Osteocyte (in vitro differentiated cells): ENCODE results near the gene ATP8A2. TPM values are rescaled to one million over a fixed set of nuclear protein-coding genes. Genes with fewer than 3 reads are reported as not detected.
"Not testable (repeated sequence)": the region's sequence is repeated elsewhere in the genome, so short reads cannot be mapped to it uniquely, and the experiment has no call there.

Experiments used
- DNase-seq: peaks from one replicate; pipeline ENCODE4 v3.0.0; 2021; ENCODE audit warnings: mixed read lengths; ENCODE audit not compliant: unreplicated experiment; ENCODE audit errors: extremely low spot score
- H3K27ac Mint-ChIP-seq: one replicate; pipeline ENCODE4 v1.8.0; 2021; ENCODE audit warnings: mild to moderate bottlenecking, mixed read lengths; ENCODE audit not compliant: unreplicated experiment
- H3K27me3 Mint-ChIP-seq: one replicate; pipeline ENCODE4 v1.8.0; 2021; ENCODE audit warnings: mixed read lengths; ENCODE audit not compliant: unreplicated experiment
- H3K36me3 Mint-ChIP-seq: one replicate; pipeline ENCODE4 v1.8.0; 2021; ENCODE audit warnings: mixed read lengths; ENCODE audit not compliant: unreplicated experiment
- H3K4me1 Mint-ChIP-seq: one replicate; pipeline ENCODE4 v1.8.0; 2021; ENCODE audit warnings: mixed read lengths; ENCODE audit not compliant: unreplicated experiment
- H3K4me3 Mint-ChIP-seq: one replicate; pipeline ENCODE4 v1.8.0; 2021; ENCODE audit warnings: mild to moderate bottlenecking, moderate library complexity, mixed read lengths; ENCODE audit not compliant: unreplicated experiment
- H3K9me3 Mint-ChIP-seq: one replicate; pipeline ENCODE4 v1.8.0; 2021; ENCODE audit warnings: mixed read lengths; ENCODE audit not compliant: unreplicated experiment
- CTCF ChIP-seq: fragments of 200-600 bp; sonication (generic); IDR thresholded peaks from 2 replicates; pipeline ENCODE4 v1.5.0; 2021; ENCODE audit warnings: antibody characterized with exemption, mild to moderate bottlenecking, moderate library complexity
- total RNA-seq: library from RNA; stranded (reverse); gene quantifications from 2 replicates; pipeline ENCODE4 v1.2.1, GENCODE V29; 2021

The ATP8A2 gene
- total RNA-seq, 1 donor from 2014 or later = 1.1 TPM

- peak overlapping the region; percentile 39 for H3K4me3 Mint-ChIP-seq
- TF ChIP-seq CTCF = no peak
- no peaks in the 10 kb centered on the region for H3K9me3 Mint-ChIP-seq
- peak overlapping the region; percentile 90 for H3K27ac Mint-ChIP-seq
- H3K36me3 Mint-ChIP-seq = no peaks in the 10 kb centered on the region
- H3K4me1 Mint-ChIP-seq = peaks cover 58% of the 10 kb centered on the region
- H3K27me3 Mint-ChIP-seq = no peaks in the 10 kb centered on the region
- DNase-seq = no peak
These were observed 573.8 kb downstream of the ATP8A2 start for GRCh38 chr13:25945596-25945995.

GRCh38 chr13:25946321-25946720 is 574.5 kb downstream of the ATP8A2 start:
- Mint-ChIP-seq H3K4me3 (no peak overlapping the region), H3K27ac (peak overlapping the region; percentile 90), H3K4me1 (peaks cover 50% of the 10 kb centered on the region), H3K9me3 (no peaks in the 10 kb centered on the region), H3K27me3 (no peaks in the 10 kb centered on the region), H3K36me3 (no peaks in the 10 kb centered on the region)
- DNase-seq = no peak
- TF ChIP-seq CTCF = no peak

- H3K9me3 Mint-ChIP-seq = no peaks in the 10 kb centered on the region
- H3K4me1 Mint-ChIP-seq = peaks cover 29% of the 10 kb centered on the region
- no peaks in the 10 kb centered on the region for H3K36me3 Mint-ChIP-seq
- no peak for DNase-seq
- no peaks in the 10 kb centered on the region for H3K27me3 Mint-ChIP-seq
- H3K4me3 Mint-ChIP-seq = no peak overlapping the region
- no peak overlapping the region for H3K27ac Mint-ChIP-seq
- no peak for TF ChIP-seq CTCF
These were observed 577.1 kb downstream of the ATP8A2 start for GRCh38 chr13:25948910-25949309.

- no peak for DNase-seq
- no peaks in the 10 kb centered on the region for H3K9me3 Mint-ChIP-seq
- H3K36me3 Mint-ChIP-seq = no peaks in the 10 kb centered on the region
- H3K27me3 Mint-ChIP-seq = no peaks in the 10 kb centered on the region
- H3K27ac Mint-ChIP-seq = no peak overlapping the region
- H3K4me1 Mint-ChIP-seq = peaks cover 10% of the 10 kb centered on the region
- TF ChIP-seq CTCF = no peak
- H3K4me3 Mint-ChIP-seq = no peak overlapping the region
These were observed 580.1 kb downstream of the ATP8A2 start for GRCh38 chr13:25951831-25952230.

- H3K4me3 Mint-ChIP-seq, H3K9me3 Mint-ChIP-seq, H3K36me3 Mint-ChIP-seq, H3K27me3 Mint-ChIP-seq, H3K4me1 Mint-ChIP-seq, H3K27ac Mint-ChIP-seq, DNase-seq: not testable (repeated sequence)
These were observed 582.3 kb downstream of the ATP8A2 start for GRCh38 chr13:25954080-25954479.

GRCh38 chr13:25954943-25955342 is 583.2 kb downstream of the ATP8A2 start:
- not testable (repeated sequence) for H3K27ac Mint-ChIP-seq, H3K36me3 Mint-ChIP-seq, H3K27me3 Mint-ChIP-seq, DNase-seq, H3K4me3 Mint-ChIP-seq, H3K4me1 Mint-ChIP-seq, H3K9me3 Mint-ChIP-seq
